Stimulated activated naive CD4-positive, alpha-beta T cell (primary cell): ENCODE measurements around the gene SPATC1L.
A peak's percentile ranks its signal among the peaks of the same experiment; 100 is the strongest.
"Not testable (repeated sequence)": the region's sequence is repeated elsewhere in the genome, so short reads cannot be mapped to it uniquely, and the experiment has no call there.

Source experiments
- DNase-seq, 6 experiments: peaks; one replicate each; lab custom pipeline; 2025; lab: John Stamatoyannopoulos, UW

SPATC1L gene

GRCh38 chr21:46183910-46184624 lies at the start of gene SPATC1L:
Gene SPATC1L, minus strand, starts transcription at chr21:46184459. Its CDS starts 1,643 bp downstream, at chr21:46182816.
- peak in 3 of 6 experiments; percentile 37 to 67 (median 56) for DNase-seq

- no peak for DNase-seq
Observed at GRCh38 chr21:46229923-46230260, 45.6 kb upstream of the SPATC1L start.

GRCh38 chr21:46229133-46229922 lies 45.1 kb upstream of the SPATC1L start:
- peak in 4 of 6 experiments; percentile 23 to 75 (median 57) for DNase-seq

- peak; percentile 92 to 98 (median 94) for DNase-seq
Observed at GRCh38 chr21:46228345-46229051, 44.2 kb upstream of the SPATC1L start, which contains the start of gene LSS. Gene LSS, minus strand, starts transcription at chr21:46228774. Its CDS starts 29 bp downstream, at chr21:46228745.

- DNase-seq = no peak
Observed at GRCh38 chr21:46227811-46228344, 43.6 kb upstream of the SPATC1L start.

- DNase-seq = no peak
Observed at GRCh38 chr21:46226920-46227599, 42.8 kb upstream of the SPATC1L start.

- DNase-seq = no peak
Observed at GRCh38 chr21:46226146-46226545, 41.9 kb upstream of the SPATC1L start.

- DNase-seq = not testable (repeated sequence)
Observed at GRCh38 chr21:46223661-46224060, 39.4 kb upstream of the SPATC1L start.

- DNase-seq = no peak
Observed at GRCh38 chr21:46223217-46223616, 39.0 kb upstream of the SPATC1L start.

GRCh38 chr21:46222436-46223116 lies 38.3 kb upstream of the SPATC1L start:
- DNase-seq = no peak

- no peak for DNase-seq
Observed at GRCh38 chr21:46221664-46222435, 37.6 kb upstream of the SPATC1L start.

GRCh38 chr21:46220847-46221246 lies 36.6 kb upstream of the SPATC1L start:
- DNase-seq = no peak

GRCh38 chr21:46220275-46220810 lies 36.1 kb upstream of the SPATC1L start:
- no peak for DNase-seq

GRCh38 chr21:46219591-46220239 lies 35.5 kb upstream of the SPATC1L start:
- no peak for DNase-seq

GRCh38 chr21:46218906-46219590 lies 34.8 kb upstream of the SPATC1L start:
- DNase-seq = no peak

GRCh38 chr21:46217511-46218196 lies 33.4 kb upstream of the SPATC1L start:
- no peak for DNase-seq

- no peak for DNase-seq
Observed at GRCh38 chr21:46216132-46216747, 32.0 kb upstream of the SPATC1L start.
